Neural crest cell (in vitro differentiated cells): ENCODE data around the gene C11orf71. TPM values are rescaled to one million over a fixed set of nuclear protein-coding genes. Genes with fewer than 3 reads are reported as not detected.

Experiments used
- DNase-seq: peaks from one replicate; pipeline ENCODE4 v3.0.0; 2021; ENCODE audit warnings: low read depth, mixed read lengths, low spot score
- H3K27ac Mint-ChIP-seq: one replicate; pipeline ENCODE4 v1.8.0; 2021; ENCODE audit warnings: mild to moderate bottlenecking, mixed read lengths; ENCODE audit not compliant: unreplicated experiment
- H3K27me3 Mint-ChIP-seq: 2 replicates; pipeline ENCODE4 v1.8.0; 2021; ENCODE audit warnings: low read depth, mild to moderate bottlenecking, mixed read lengths
- H3K36me3 Mint-ChIP-seq: 2 replicates; pipeline ENCODE4 v1.8.0; 2021; ENCODE audit warnings: low read depth, mild to moderate bottlenecking, mixed read lengths
- H3K4me1 Mint-ChIP-seq: 2 replicates; pipeline ENCODE4 v1.8.0; 2021; ENCODE audit warnings: mixed read lengths
- H3K4me3 Mint-ChIP-seq: one replicate; pipeline ENCODE4 v1.8.0; 2021; ENCODE audit warnings: mild to moderate bottlenecking, mixed read lengths
- H3K9me3 Mint-ChIP-seq: 2 replicates; pipeline ENCODE4 v1.8.0; 2021; ENCODE audit warnings: mixed read lengths
- total RNA-seq: library from RNA; stranded (reverse); gene quantifications from 2 replicates; pipeline ENCODE4 v1.2.1, GENCODE V29; 2021
- TF ChIP-seq, protein P1 (sequence below): fragments of 200-600 bp; sonication (generic); conservative IDR thresholded peaks from 2 replicates; pipeline ENCODE4 v1.5.0; 2021; ENCODE audit warnings: antibody characterized with exemption, mild to moderate bottlenecking

The C11orf71 gene
- total RNA-seq, 1 donor from 2014 or later, result 7.4 TPM

DNA sequence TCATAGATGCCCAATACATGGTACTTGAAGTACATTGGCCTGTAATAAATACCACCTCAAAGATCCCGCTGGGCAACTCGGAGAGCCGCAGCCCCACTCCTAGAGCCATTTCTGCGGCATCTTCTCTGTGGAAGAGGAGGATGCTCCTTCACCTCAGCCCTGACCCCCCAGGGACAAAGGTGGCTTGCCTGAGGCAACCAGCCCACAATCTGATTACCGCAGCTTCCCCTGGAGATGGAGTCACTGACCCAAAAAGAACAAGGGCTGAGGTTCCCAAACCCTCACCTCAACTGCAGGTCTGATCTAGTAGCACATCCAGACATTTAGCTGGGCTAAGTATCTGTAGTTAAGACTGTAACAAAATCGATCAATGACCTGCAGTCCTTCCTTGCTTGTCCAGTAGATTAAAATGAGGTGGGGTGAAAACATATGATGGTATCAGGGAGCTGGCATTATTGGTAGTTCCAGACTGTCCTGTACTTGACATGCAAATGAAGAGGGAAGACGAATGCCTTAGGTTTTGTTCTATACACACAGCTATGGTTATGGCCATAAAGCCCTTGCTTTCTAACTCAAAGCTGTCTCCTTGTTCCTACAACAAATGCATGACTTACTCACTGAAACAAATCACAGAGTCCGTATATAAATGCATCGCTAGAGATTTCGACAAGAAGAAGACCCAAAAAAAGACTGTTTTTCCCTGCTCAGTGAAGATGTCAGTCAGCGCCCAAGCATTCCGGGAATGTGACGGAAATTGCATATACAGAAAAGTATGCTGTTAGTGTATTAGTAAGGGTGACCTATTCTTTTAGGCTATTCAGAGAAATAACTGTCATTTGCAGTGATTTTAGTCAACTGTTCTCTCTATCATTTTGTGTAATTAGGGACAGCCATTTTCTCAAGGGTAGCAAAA is 33.7 kb downstream of the C11orf71 start:
- Mint-ChIP-seq H3K27ac (no peak overlapping the region), H3K4me1 (peaks cover 6% of the 10 kb centered on the region), H3K9me3 (no peaks in the 10 kb centered on the region), H3K36me3 (no peaks in the 10 kb centered on the region), H3K27me3 (no peaks in the 10 kb centered on the region), H3K4me3 (no peak overlapping the region)
- DNase-seq, result no peak
- TF ChIP-seq, protein P1, sequence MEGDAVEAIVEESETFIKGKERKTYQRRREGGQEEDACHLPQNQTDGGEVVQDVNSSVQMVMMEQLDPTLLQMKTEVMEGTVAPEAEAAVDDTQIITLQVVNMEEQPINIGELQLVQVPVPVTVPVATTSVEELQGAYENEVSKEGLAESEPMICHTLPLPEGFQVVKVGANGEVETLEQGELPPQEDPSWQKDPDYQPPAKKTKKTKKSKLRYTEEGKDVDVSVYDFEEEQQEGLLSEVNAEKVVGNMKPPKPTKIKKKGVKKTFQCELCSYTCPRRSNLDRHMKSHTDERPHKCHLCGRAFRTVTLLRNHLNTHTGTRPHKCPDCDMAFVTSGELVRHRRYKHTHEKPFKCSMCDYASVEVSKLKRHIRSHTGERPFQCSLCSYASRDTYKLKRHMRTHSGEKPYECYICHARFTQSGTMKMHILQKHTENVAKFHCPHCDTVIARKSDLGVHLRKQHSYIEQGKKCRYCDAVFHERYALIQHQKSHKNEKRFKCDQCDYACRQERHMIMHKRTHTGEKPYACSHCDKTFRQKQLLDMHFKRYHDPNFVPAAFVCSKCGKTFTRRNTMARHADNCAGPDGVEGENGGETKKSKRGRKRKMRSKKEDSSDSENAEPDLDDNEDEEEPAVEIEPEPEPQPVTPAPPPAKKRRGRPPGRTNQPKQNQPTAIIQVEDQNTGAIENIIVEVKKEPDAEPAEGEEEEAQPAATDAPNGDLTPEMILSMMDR, result no peak

DNA sequence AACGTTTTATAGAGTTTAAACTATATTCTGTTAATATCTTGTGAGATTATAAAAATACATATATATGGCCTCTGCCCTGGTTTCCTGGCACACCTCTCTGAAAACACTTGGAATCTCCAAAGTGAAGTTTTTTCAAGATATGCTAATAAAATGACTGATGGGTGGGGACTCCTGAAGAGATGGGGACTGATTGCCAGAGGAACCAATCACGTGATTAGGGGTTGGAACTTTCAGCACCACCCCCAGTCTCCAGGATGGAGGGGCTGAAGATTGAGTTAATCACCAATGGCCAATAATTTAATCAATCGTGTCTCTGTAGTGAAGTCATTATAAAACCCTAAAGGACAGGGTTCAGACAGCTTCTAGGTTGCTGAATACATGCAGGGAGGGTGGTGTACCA is 37.4 kb downstream of the C11orf71 start:
- TF ChIP-seq, protein P1, result no peak
- H3K27ac Mint-ChIP-seq, result no peak overlapping the region
- no peaks in the 10 kb centered on the region for H3K36me3 Mint-ChIP-seq
- H3K27me3 Mint-ChIP-seq, result no peaks in the 10 kb centered on the region
- DNase-seq, result no peak
- peaks cover 6% of the 10 kb centered on the region for H3K4me1 Mint-ChIP-seq
- H3K4me3 Mint-ChIP-seq, result no peak overlapping the region
- H3K9me3 Mint-ChIP-seq, result no peaks in the 10 kb centered on the region

DNA sequence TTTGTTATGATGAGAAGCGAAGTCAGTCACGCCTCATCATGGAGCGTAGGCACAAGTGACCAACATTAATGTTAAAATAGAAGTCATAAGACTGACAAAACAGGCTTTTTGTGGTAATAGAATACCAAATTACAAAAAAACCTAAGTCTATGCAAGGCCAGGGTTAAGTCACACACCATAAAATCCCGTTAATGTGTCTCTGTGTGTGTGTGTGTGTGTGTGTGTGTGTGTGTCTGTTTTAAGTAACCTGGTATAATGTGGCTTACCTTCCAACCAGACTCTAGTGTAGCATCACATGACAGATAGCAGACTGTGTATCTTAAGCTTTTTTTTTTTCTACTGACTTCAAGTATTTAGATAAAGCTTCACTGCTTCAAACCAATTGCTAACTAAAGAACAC is 38.0 kb downstream of the C11orf71 start:
- Mint-ChIP-seq H3K4me3 (no peak overlapping the region), H3K4me1 (peaks cover 6% of the 10 kb centered on the region), H3K9me3 (no peaks in the 10 kb centered on the region), H3K36me3 (no peaks in the 10 kb centered on the region), H3K27me3 (no peaks in the 10 kb centered on the region), H3K27ac (no peak overlapping the region)
- TF ChIP-seq, protein P1, result no peak
- no peak for DNase-seq

DNA sequence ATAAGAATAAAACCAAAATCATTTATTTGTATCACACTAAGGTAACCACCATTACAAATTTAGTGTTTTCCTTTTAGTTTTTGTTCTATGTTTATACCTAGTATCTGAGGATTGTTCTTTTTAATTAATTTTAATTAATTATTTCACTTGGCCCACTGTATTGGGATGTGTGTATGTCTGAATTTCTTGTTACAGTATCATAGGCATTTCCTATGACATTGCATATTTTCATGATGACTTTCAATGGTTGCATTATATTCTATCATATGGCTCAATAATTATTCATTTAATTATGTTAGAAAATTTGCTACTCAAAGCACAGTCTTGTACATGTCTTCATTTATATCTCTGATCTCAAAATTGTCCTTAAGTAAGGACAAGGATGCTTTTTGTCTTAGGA is 41.0 kb downstream of the C11orf71 start:
- TF ChIP-seq, protein P1, result no peak
- no peaks in the 10 kb centered on the region for H3K27me3 Mint-ChIP-seq
- no peak overlapping the region for H3K4me3 Mint-ChIP-seq
- H3K4me1 Mint-ChIP-seq, result no peaks in the 10 kb centered on the region
- no peak overlapping the region for H3K27ac Mint-ChIP-seq
- DNase-seq, result no peak
- no peaks in the 10 kb centered on the region for H3K9me3 Mint-ChIP-seq
- no peaks in the 10 kb centered on the region for H3K36me3 Mint-ChIP-seq

DNA sequence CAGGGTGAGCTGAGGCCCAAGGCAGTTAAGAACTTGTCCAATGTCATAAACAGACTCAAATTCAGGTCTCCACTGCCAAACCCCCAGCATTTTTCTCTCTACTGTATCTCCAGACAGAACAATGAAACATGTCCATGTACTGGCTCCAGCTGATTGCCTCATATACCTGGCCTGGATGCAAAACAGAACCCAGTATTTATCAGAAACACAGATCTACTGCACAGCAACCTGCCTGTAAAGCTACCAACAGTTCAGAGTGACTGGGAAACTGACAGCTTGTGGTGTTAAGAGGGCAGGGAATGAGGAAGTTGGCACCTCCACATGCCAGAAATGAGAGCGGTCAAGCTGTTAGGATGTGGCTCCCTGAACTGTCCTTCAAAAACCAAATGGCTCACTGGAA is 41.6 kb downstream of the C11orf71 start:
- TF ChIP-seq, protein P1, result no peak
- Mint-ChIP-seq H3K27me3 (no peaks in the 10 kb centered on the region), H3K36me3 (no peaks in the 10 kb centered on the region), H3K4me1 (no peaks in the 10 kb centered on the region), H3K27ac (no peak overlapping the region), H3K9me3 (no peaks in the 10 kb centered on the region), H3K4me3 (no peak overlapping the region)
- no peak for DNase-seq
